ENCODE measurements around the gene CPXM1.
"Not testable (repeated sequence)": the region's sequence is repeated elsewhere in the genome, so short reads cannot be mapped to it uniquely, and the experiment has no call there.

Gene CPXM1

GRCh38 chr20:2800521-2801285 lies at the start of gene CPXM1:
TSS of gene CPXM1 (minus strand) at chr20:2800627. CDS start at chr20:2800572, 55 bp downstream.
- FAIRE-seq: no peak

GRCh38 chr20:2849529-2849928 lies 49.1 kb upstream of the CPXM1 start:
- FAIRE-seq: no peak

DNA sequence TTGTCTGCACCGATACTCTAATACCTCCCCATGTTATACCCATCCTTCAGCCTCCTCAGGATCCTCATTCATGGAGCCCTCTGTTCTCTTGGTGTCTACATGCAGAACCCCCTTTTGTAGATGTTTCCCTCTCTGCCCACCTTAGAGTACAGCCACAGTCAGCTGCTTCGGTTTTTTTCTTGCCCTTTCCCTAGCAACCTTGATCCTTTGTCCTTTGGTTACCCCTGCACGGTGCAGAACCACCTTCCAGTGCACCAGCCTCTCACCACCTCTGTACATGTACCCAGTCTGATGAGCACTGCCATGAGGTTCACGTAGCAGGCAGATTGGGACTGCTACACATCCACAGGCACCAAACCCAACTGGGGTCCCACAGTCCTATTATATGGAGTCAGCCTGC lies 47.4 kb upstream of the CPXM1 start:
- no peak for FAIRE-seq

DNA sequence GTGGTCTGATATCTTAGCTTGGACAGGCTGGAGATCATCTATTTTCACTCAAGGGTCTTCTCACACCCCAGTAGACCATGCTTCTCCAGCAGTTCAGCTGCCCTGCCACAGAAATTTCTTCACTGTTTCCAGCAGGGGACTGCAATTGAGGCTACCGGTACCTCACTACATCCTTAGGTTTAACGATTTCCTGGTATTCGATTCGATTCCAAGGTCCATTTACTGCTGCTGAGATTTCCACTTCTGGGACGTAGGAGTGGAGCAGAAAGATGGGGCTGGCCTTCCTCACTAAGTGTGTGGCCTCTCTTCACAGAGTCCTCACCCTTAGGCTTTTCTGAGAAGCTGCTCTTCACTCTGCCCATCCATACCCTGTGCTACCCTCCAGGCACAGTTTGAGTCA lies 46.3 kb upstream of the CPXM1 start:
- no peak for FAIRE-seq

DNA sequence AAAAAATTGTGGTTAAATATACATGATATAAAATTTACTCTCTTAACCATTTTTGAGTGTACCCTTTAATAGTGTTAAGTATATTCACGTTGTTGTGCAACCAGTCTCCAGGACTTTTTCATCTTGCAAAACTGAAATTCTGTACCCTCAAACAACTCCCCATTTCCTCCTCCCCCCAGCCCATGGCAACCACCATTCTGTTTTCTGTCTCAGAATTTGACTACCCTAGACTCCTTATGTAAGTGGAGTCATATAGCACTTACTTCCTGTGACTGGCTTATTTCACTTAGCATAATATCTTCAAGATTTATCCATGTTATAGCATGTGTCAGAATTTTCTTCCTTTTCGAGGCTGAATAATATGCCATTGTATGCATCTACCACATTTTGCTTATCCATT lies 45.2 kb upstream of the CPXM1 start:
- FAIRE-seq: no peak

DNA sequence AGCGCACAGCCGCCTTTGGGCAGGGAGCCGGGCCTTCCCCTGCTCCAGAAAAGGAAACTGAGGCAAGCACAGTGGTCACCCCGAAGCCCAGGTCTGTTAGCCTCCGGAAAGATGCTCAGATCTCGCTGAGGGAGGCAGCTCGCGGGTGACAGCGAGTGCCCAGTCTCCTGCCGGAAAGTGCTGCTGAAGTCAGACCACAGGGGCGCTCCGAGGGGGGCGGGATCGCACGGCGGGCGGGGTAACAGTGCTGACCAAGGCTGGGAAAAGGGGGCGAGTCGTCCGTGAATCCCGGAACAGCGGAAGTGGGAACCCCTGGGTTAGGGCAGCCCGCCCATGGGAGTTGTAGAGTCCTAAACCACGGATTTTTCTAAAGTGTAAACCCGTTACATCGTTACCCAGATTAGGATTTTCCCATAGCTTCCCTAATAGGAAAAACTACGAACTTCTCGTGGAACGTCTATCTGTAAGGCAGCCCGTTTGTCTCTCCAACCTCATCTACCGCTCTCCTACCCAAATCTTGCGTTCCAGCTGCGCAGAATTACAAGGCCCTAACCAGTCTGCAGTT lies 40.6 kb upstream of the CPXM1 start:
- FAIRE-seq: no peak

DNA sequence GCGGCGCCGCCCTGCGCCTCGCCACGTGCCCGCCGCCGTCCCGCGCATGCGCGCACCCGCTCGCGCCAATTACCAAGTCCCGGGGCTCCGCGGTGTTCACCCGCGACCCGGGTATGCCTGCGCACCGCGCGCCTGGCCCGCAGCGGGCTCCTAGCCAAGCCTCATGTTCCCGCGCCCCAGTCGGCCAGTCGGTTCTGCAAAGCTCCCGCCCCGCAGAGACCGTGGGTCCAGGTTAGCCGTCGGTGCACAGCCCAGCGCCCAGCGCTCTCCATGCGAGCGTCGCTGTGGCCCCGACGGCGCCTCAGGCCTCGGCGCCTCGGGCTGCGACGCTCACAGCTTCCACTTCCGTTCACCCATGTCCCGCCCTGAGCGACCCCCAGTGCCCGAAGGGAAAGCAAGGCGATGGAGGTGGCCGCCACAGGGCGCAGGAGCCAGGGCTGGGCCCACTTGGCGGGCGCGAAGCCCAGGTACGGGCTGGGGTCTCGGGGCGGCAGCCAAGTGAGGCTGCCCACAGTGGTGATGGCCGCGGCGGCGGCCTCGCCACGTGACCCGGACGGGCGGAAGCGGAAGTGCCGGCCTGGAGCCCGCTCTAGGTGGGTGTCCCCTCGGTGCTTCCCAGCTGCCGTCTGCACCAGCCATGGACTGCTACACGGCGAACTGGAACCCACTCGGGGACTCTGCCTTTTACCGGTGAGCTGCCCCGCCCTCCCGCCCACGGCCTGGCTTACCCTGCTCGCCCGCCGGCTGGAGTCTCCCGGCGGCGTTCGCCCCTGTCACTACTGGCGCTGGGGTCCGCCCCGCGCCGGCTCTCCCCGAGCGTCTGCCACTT lies 39.9 kb upstream of the CPXM1 start, which contains the start of the genes PCED1A and VPS16:
PCED1A (minus strand) TSS at position 518 of the 829 bp plus-strand sequence. CDS start 743 bp downstream, outside the sequence.
VPS16 (plus strand) TSS at position 608 of the 829 bp plus-strand sequence; CDS start at position 638, 30 bp downstream.
- no peak for FAIRE-seq

DNA sequence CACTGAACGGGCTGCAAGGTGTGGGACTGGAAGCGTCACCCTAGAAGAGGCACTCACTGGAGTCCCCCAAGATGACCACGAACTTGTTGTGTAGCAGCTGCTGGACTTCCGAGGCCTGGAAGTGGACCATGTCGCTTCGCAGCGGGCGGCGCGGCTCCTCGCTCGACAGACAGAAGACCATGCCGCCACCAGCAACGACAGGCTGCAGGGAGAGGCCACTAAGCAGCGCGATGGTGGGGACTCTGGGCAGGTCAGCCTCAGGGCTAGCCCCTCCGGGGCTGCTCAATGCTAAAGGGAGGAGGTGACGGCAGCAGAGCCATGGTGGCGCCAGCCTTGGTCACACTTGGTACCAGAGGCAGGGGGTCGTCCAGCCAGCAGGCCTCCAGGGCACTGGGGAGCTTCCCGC lies 39.3 kb upstream of the CPXM1 start:
- FAIRE-seq: no peak

GRCh38 chr20:2838847-2839671 lies 38.6 kb upstream of the CPXM1 start:
- no peak for FAIRE-seq

DNA sequence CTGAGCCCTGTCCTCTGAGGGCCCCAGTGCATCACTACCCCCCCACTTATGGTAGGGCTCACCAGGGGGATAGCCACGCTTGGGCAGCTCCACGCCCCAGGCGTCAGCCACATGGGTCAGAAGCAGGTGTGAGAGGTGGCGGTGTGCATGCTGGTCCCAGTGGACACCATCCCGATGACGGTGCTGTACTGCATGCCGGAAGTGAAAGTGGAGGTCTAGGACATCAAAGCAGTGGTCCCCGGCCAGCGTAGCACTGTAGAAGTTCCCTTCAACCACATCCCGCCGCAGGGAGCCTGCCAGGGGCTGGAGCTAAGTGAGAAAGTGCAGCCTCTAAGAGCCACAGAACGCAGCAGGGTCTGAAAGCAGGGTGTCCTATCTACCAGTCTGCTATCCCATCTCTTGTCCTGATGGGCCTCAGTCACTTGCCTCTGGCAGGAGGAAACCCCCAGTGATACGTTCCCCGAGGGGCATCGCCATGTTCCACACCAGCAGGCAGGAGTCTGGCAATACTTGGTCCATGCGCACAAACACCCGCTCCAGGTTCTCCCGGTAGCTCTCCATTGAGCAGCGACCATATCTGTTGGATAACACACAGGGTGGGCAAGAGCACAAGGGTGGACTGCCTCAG lies 37.9 kb upstream of the CPXM1 start:
- no peak for FAIRE-seq

DNA sequence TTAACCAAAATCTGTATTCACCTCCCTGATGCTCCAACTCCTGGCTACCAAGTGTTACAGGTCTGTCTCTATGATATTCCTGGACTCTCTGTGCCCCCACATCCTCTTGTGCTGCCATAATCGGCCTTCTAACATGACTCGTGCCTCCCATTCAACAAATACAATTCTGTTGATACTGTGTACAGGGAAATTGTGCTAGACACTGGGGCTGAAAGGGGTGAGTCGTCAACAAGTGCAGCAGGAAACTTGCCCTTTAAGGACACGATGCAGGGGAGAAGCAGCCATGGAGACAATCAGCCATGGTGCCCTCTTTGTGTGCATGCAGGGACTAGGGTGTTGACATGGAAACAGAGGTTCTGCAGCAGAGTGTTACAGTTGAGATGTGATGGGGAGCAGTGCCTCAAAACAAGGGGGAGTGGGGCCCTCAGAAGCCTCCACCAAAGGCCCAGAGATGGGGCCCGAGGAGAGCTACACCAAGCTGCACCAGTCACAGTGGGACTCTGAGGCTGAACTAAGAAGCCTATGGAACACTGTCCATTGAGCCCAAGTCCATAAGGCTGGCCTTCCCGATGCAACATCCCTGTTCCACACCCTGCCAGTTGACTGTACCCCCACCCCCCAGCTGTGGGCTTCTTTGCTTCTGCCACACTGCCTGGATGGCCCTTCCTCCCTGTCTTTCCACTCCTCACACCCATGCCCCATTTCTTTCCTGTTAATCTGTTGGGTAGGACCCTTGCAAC lies 37.0 kb upstream of the CPXM1 start:
- FAIRE-seq: no peak

DNA sequence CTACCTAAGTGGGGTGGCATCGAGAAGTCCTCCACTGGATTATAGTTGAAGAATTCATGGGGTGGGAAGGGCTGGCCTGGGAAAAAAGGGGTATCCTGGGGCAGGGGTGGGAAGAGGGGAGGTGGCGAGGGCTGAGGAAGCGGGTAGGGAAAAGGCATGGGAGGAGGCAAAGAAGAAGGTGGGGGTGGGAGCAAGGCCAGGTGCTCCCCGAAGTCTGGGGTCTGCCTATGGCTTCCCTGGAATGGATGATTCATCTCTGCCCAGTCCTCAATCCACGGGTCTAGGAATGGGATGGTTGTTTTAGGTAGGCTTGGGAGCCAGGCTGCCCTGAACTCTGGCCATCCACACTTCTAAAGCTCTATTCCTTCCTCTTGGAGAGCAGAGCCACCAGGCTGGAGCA lies 35.6 kb upstream of the CPXM1 start:
- FAIRE-seq: no peak

DNA sequence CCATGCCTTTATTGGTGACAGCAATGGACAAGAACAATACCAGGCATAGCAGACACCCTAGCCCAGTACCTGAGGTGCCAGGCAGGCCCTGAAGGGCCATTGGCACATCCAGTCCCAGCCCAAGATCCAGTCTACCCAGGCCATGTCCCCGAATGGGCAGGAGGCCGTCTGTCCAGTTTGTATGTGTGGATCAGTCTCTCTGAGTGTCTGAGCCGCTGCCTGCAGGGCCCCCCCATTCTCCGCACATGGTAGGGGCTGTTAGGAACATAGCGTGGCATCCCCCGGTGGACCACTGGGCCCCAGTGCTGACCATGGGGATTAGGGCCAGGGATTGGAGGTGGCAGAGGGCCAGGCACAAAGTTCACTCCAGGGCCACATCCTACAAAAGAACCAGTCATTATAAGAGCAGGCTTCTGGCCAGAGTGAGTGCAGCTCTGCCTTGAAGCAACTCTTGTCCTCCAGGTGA lies 34.9 kb upstream of the CPXM1 start:
- FAIRE-seq: no peak

DNA sequence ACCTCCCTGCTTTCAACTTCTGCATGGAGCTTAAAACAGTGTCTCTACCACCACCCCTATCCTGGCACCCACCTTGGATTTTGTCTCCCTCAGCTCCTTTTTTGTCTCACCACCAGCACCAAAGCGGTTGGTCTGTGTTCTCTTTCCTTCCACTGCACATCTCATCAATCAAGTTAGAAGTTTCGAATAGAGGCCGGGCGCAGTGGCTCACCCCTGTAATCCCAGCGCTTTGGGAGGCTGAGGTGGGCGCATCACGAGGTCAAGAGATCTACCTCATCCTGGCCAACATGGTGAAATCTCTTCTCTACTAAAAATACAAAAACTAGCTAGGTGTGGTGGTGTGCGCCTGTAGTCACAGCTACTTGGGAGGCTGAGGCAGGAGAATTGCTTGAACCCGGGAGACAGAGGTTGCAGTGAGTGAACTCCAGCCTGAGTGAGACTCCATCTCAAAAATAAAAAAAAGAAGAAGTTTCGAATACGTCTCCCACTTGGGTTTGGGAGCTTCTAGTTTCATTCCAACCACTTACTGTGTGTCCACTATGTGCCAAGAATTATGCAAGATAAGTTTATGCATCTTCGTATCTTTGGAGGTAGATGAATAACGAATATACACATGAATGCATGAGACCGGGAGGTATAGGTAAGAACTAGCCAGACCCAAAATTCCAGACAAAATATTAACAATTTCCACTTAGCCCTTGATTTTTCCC lies 34.1 kb upstream of the CPXM1 start:
- FAIRE-seq: no peak

DNA sequence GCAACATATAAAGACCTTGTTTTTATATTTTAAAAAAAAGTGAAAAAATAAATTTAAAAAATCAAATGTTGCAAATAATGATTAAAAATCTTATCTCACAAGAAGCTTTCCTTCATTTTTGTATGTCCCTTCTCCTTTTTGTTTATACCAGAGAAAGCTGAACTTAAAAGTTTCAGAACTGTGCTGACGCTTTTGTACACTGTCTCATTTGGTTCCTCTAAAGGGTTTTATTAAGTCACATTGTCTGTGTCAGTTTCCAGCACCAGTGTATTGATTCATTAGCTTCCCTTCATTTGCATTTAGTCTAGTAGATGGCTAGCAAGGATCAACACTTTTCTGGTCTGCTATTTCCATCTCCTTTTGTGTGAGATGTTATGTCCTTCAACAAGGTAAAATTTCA lies 33.3 kb upstream of the CPXM1 start:
- no peak for FAIRE-seq

GRCh38 chr20:2831206-2831605 lies 30.8 kb upstream of the CPXM1 start:
- FAIRE-seq: not testable (repeated sequence)

DNA sequence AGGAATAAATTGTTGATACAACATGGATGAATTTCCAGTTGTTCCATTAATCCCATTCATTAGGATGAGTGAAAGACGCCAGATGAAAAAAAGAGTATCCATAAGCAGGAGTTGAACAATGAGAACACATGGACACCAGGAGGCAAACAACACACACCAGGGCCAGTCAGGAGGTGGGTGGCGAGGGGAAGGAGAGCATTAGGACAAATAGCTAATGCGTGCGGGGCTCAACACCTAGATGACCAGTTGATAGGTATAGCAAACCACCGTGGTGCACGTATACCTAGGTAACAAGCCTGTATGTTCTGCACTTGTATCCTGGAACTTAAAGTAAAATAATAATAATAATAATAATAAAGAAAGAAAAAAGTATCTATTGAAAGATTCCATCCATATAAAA lies 28.9 kb upstream of the CPXM1 start:
- no peak for FAIRE-seq

GRCh38 chr20:2826655-2827054 lies 26.2 kb upstream of the CPXM1 start:
- FAIRE-seq: no peak

GRCh38 chr20:2825761-2826160 lies 25.3 kb upstream of the CPXM1 start:
- no peak for FAIRE-seq

DNA sequence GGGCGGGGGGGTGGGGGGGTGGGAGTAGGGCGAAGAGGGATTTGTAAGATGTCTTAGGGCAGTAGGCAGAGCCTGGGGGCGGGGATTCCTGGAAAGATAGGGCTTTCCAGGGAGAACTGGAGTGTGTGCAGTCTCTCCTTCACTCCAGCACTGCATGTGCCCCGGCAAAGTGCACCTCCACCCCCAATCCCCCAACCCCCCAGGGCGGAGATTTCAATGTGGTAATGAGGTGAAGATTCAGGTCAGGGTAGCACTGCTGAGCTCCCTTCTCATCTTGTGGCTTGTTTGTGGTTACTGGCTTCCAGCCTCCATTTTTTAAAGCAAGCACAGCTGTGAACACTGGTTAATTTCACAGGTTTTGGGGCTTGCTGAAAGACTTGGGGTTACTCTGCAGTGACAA lies 21.6 kb upstream of the CPXM1 start:
- no peak for FAIRE-seq
